Duodenal mucosa (tissue), 2 donors: ENCODE data around the gene STPG4.

Experiments
- H3K27ac ChIP-seq: one replicate; pipeline ENCODE4 v1.7.0; 2013; ENCODE audit warnings: low read depth, low read length
- H3K27me3 ChIP-seq, 2 donors: one replicate each; pipeline ENCODE4 v1.7.0; 2013; ENCODE audit warnings: low read length in 2 of 2, control low read depth in 1 of 2; ENCODE audit not compliant: insufficient read depth in 2 of 2, control insufficient read depth in 1 of 2
- H3K36me3 ChIP-seq, 2 donors: one replicate each; pipeline ENCODE4 v1.7.0; 2013; ENCODE audit warnings: low read length in 2 of 2, control low read depth in 1 of 2; ENCODE audit not compliant: insufficient read depth in 2 of 2, control insufficient read depth in 1 of 2
- H3K4me1 ChIP-seq, 2 donors: one replicate each; pipeline ENCODE4 v1.7.0; 2013; ENCODE audit warnings: low read length in 2 of 2, control low read depth in 1 of 2; ENCODE audit not compliant: insufficient read depth in 2 of 2, control insufficient read depth in 1 of 2
- H3K4me3 ChIP-seq, 2 donors: one replicate each; pipeline ENCODE4 v1.7.0; 2013; ENCODE audit warnings: low read length in 2 of 2, low read depth in 1 of 2
- H3K9ac ChIP-seq, 2 donors: one replicate each; pipeline ENCODE4 v1.7.0; 2013; ENCODE audit warnings: low read length in 2 of 2, low read depth in 1 of 2
- H3K9me3 ChIP-seq, 2 donors: one replicate each; pipeline ENCODE4 v1.7.0; 2013; ENCODE audit warnings: low read length in 2 of 2, control low read depth in 1 of 2; ENCODE audit not compliant: control insufficient read depth in 1 of 2

The STPG4 gene

GRCh38 chr2:47161475-47161874, 6.4 kb upstream of the STPG4 start:
- Histone ChIP-seq H3K27ac (no peak overlapping the region), H3K4me3 (no peak overlapping the region), H3K36me3 (peaks cover 37 to 67% of the 10 kb centered on the region in 2 donors), H3K9me3 (no peaks in the 10 kb centered on the region), H3K4me1 (peaks cover 31% of the 10 kb centered on the region in 2 donors), H3K27me3 (no peaks in the 10 kb centered on the region), H3K9ac (no peak overlapping the region)

GRCh38 chr2:47160660-47161059, 5.6 kb upstream of the STPG4 start:
- Histone ChIP-seq H3K27me3 (no peaks in the 10 kb centered on the region), H3K27ac (no peak overlapping the region), H3K9me3 (no peaks in the 10 kb centered on the region), H3K4me1 (peaks cover 24 to 25% of the 10 kb centered on the region in 2 donors), H3K36me3 (peaks cover 37 to 64% of the 10 kb centered on the region in 2 donors), H3K9ac (no peak overlapping the region), H3K4me3 (no peak overlapping the region)

GRCh38 chr2:47160211-47160610, 5.1 kb upstream of the STPG4 start:
- H3K9ac ChIP-seq, result no peak overlapping the region
- H3K27me3 ChIP-seq, result no peaks in the 10 kb centered on the region
- peaks cover 37 to 66% of the 10 kb centered on the region in 2 donors for H3K36me3 ChIP-seq
- H3K4me3 ChIP-seq, result no peak overlapping the region
- H3K27ac ChIP-seq, result no peak overlapping the region
- H3K4me1 ChIP-seq, result peaks cover 20 to 21% of the 10 kb centered on the region in 2 donors
- no peaks in the 10 kb centered on the region for H3K9me3 ChIP-seq

- H3K27ac ChIP-seq, result no peak overlapping the region
- peaks cover 14 to 15% of the 10 kb centered on the region in 2 donors for H3K4me1 ChIP-seq
- H3K27me3 ChIP-seq, result no peaks in the 10 kb centered on the region
- H3K4me3 ChIP-seq, result no peak overlapping the region
- H3K9me3 ChIP-seq, result no peaks in the 10 kb centered on the region
- no peak overlapping the region for H3K9ac ChIP-seq
- peaks cover 41 to 63% of the 10 kb centered on the region in 2 donors for H3K36me3 ChIP-seq
Observed at GRCh38 chr2:47159627-47160026, 4.5 kb upstream of the STPG4 start.

GRCh38 chr2:47158576-47158975, 3.5 kb upstream of the STPG4 start:
- peaks cover 41 to 56% of the 10 kb centered on the region in 2 donors for H3K36me3 ChIP-seq
- peaks cover 11 to 12% of the 10 kb centered on the region in 2 donors for H3K4me1 ChIP-seq
- no peak overlapping the region for H3K4me3 ChIP-seq
- H3K9me3 ChIP-seq, result no peaks in the 10 kb centered on the region
- no peak overlapping the region for H3K9ac ChIP-seq
- H3K27ac ChIP-seq, result no peak overlapping the region
- H3K27me3 ChIP-seq, result no peaks in the 10 kb centered on the region

GRCh38 chr2:47152803-47153202, 2.3 kb downstream of the STPG4 start:
- Histone ChIP-seq H3K9me3 (no peaks in the 10 kb centered on the region), H3K27ac (no peak overlapping the region), H3K4me1 (no peaks in the 10 kb centered on the region), H3K27me3 (no peaks in the 10 kb centered on the region), H3K9ac (no peak overlapping the region), H3K4me3 (no peak overlapping the region), H3K36me3 (peaks cover 17 to 24% of the 10 kb centered on the region in 2 donors)

- no peak overlapping the region for H3K4me3 ChIP-seq
- H3K36me3 ChIP-seq, result peaks cover 20 to 26% of the 10 kb centered on the region in 2 donors
- H3K27ac ChIP-seq, result no peak overlapping the region
- no peak overlapping the region for H3K9ac ChIP-seq
- H3K9me3 ChIP-seq, result no peaks in the 10 kb centered on the region
- peaks cover 3 to 4% of the 10 kb centered on the region in 2 donors for H3K4me1 ChIP-seq
- no peaks in the 10 kb centered on the region for H3K27me3 ChIP-seq
Observed at GRCh38 chr2:47150175-47150574, 4.9 kb downstream of the STPG4 start.

- Histone ChIP-seq H3K4me1 (peaks cover 5 to 6% of the 10 kb centered on the region in 2 donors), H3K27ac (no peak overlapping the region), H3K36me3 (peaks cover 19 to 25% of the 10 kb centered on the region in 2 donors), H3K9me3 (no peaks in the 10 kb centered on the region), H3K27me3 (no peaks in the 10 kb centered on the region), H3K4me3 (no peak overlapping the region), H3K9ac (no peak overlapping the region)
Observed at GRCh38 chr2:47147021-47147420, 8.1 kb downstream of the STPG4 start.

- H3K4me3 ChIP-seq, result no peak overlapping the region
- no peak overlapping the region for H3K27ac ChIP-seq
- H3K4me1 ChIP-seq, result peaks cover 5 to 6% of the 10 kb centered on the region in 2 donors
- no peak overlapping the region for H3K9ac ChIP-seq
- peaks cover 11 to 29% of the 10 kb centered on the region in 2 donors for H3K36me3 ChIP-seq
- no peaks in the 10 kb centered on the region for H3K9me3 ChIP-seq
- no peaks in the 10 kb centered on the region for H3K27me3 ChIP-seq
Observed at GRCh38 chr2:47145466-47145865, 9.6 kb downstream of the STPG4 start.

GRCh38 chr2:47141520-47141919, 13.6 kb downstream of the STPG4 start:
- Histone ChIP-seq H3K27ac (no peak overlapping the region), H3K9ac (no peak overlapping the region), H3K27me3 (no peaks in the 10 kb centered on the region), H3K4me1 (peaks cover 5 to 6% of the 10 kb centered on the region in 2 donors), H3K36me3 (peaks cover 3 to 21% of the 10 kb centered on the region in 2 donors), H3K9me3 (no peaks in the 10 kb centered on the region), H3K4me3 (no peak overlapping the region)
